ENCODE data around the gene TEX38.

Gene TEX38

GRCh38 chr1:46679789-46680573 lies 8.3 kb downstream of the TEX38 start:
- Histone ChIP-seq H3K9me3 (ENCODE audit: control insufficient read depth, low read length) (no peaks in the 10 kb centered on the region), H3K4me3 (ENCODE audit: low read length) (no peak overlapping the region), H3K4me1 (ENCODE audit: control insufficient read depth, insufficient read depth, low read length) (no peaks in the 10 kb centered on the region), H3K36me3 (ENCODE audit: control insufficient read depth, insufficient read depth, low read length) (peaks cover 21% of the 10 kb centered on the region), H3K9ac (ENCODE audit: low read length) (no peak overlapping the region), H3K27me3 (ENCODE audit: control insufficient read depth, insufficient read depth, low read length) (no peaks in the 10 kb centered on the region)

GRCh38 chr1:46681333-46682034 lies 9.8 kb downstream of the TEX38 start:
- H3K36me3 ChIP-seq (ENCODE audit: control insufficient read depth, insufficient read depth, low read length), result peaks cover 14% of the 10 kb centered on the region
- no peaks in the 10 kb centered on the region for H3K9me3 ChIP-seq (ENCODE audit: control insufficient read depth, low read length)
- no peak overlapping the region for H3K9ac ChIP-seq (ENCODE audit: low read length)
- peaks cover 4% of the 10 kb centered on the region for H3K4me1 ChIP-seq (ENCODE audit: control insufficient read depth, insufficient read depth, low read length)
- H3K27me3 ChIP-seq (ENCODE audit: control insufficient read depth, insufficient read depth, low read length), result no peaks in the 10 kb centered on the region
- no peak overlapping the region for H3K4me3 ChIP-seq (ENCODE audit: low read length)

GRCh38 chr1:46682064-46682463 lies 10.4 kb downstream of the TEX38 start:
- H3K36me3 ChIP-seq (ENCODE audit: control insufficient read depth, insufficient read depth, low read length), result peaks cover 14% of the 10 kb centered on the region
- no peaks in the 10 kb centered on the region for H3K27me3 ChIP-seq (ENCODE audit: control insufficient read depth, insufficient read depth, low read length)
- no peak overlapping the region for H3K9ac ChIP-seq (ENCODE audit: low read length)
- H3K4me1 ChIP-seq (ENCODE audit: control insufficient read depth, insufficient read depth, low read length), result peaks cover 9% of the 10 kb centered on the region
- no peak overlapping the region for H3K4me3 ChIP-seq (ENCODE audit: low read length)
- no peaks in the 10 kb centered on the region for H3K9me3 ChIP-seq (ENCODE audit: control insufficient read depth, low read length)

- no peak overlapping the region for H3K9ac ChIP-seq (ENCODE audit: low read length)
- no peaks in the 10 kb centered on the region for H3K9me3 ChIP-seq (ENCODE audit: control insufficient read depth, low read length)
- H3K36me3 ChIP-seq (ENCODE audit: control insufficient read depth, insufficient read depth, low read length), result peaks cover 21% of the 10 kb centered on the region
- peaks cover 27% of the 10 kb centered on the region for H3K4me1 ChIP-seq (ENCODE audit: control insufficient read depth, insufficient read depth, low read length)
- H3K27me3 ChIP-seq (ENCODE audit: control insufficient read depth, insufficient read depth, low read length), result no peaks in the 10 kb centered on the region
- no peak overlapping the region for H3K4me3 ChIP-seq (ENCODE audit: low read length)
Measured at GRCh38 chr1:46684670-46685069, 13.0 kb downstream of the TEX38 start.

GRCh38 chr1:46686255-46686654 lies 14.6 kb downstream of the TEX38 start:
- Histone ChIP-seq H3K4me3 (ENCODE audit: low read length) (no peak overlapping the region), H3K9ac (ENCODE audit: low read length) (no peak overlapping the region), H3K9me3 (ENCODE audit: control insufficient read depth, low read length) (no peaks in the 10 kb centered on the region), H3K4me1 (ENCODE audit: control insufficient read depth, insufficient read depth, low read length) (peaks cover 28% of the 10 kb centered on the region), H3K36me3 (ENCODE audit: control insufficient read depth, insufficient read depth, low read length) (peaks cover 21% of the 10 kb centered on the region), H3K27me3 (ENCODE audit: control insufficient read depth, insufficient read depth, low read length) (no peaks in the 10 kb centered on the region)

GRCh38 chr1:46687093-46687659 lies 15.5 kb downstream of the TEX38 start:
- H3K4me3 ChIP-seq (ENCODE audit: low read length), result no peak overlapping the region
- H3K9ac ChIP-seq (ENCODE audit: low read length), result peak overlapping the region; percentile 20
- H3K36me3 ChIP-seq (ENCODE audit: control insufficient read depth, insufficient read depth, low read length), result peaks cover 21% of the 10 kb centered on the region
- no peaks in the 10 kb centered on the region for H3K9me3 ChIP-seq (ENCODE audit: control insufficient read depth, low read length)
- peaks cover 28% of the 10 kb centered on the region for H3K4me1 ChIP-seq (ENCODE audit: control insufficient read depth, insufficient read depth, low read length)
- no peaks in the 10 kb centered on the region for H3K27me3 ChIP-seq (ENCODE audit: control insufficient read depth, insufficient read depth, low read length)

GRCh38 chr1:46687921-46688509 lies 16.4 kb downstream of the TEX38 start:
- H3K9me3 ChIP-seq (ENCODE audit: control insufficient read depth, low read length), result no peaks in the 10 kb centered on the region
- H3K4me3 ChIP-seq (ENCODE audit: low read length), result no peak overlapping the region
- peaks cover 28% of the 10 kb centered on the region for H3K4me1 ChIP-seq (ENCODE audit: control insufficient read depth, insufficient read depth, low read length)
- no peaks in the 10 kb centered on the region for H3K27me3 ChIP-seq (ENCODE audit: control insufficient read depth, insufficient read depth, low read length)
- H3K36me3 ChIP-seq (ENCODE audit: control insufficient read depth, insufficient read depth, low read length), result peaks cover 21% of the 10 kb centered on the region
- H3K9ac ChIP-seq (ENCODE audit: low read length), result no peak overlapping the region

GRCh38 chr1:46689356-46689755 lies 17.7 kb downstream of the TEX38 start:
- Histone ChIP-seq H3K9ac (ENCODE audit: low read length) (no peak overlapping the region), H3K4me3 (ENCODE audit: low read length) (no peak overlapping the region), H3K36me3 (ENCODE audit: control insufficient read depth, insufficient read depth, low read length) (peaks cover 14% of the 10 kb centered on the region), H3K27me3 (ENCODE audit: control insufficient read depth, insufficient read depth, low read length) (no peaks in the 10 kb centered on the region), H3K9me3 (ENCODE audit: control insufficient read depth, low read length) (no peaks in the 10 kb centered on the region), H3K4me1 (ENCODE audit: control insufficient read depth, insufficient read depth, low read length) (peaks cover 28% of the 10 kb centered on the region)

GRCh38 chr1:46689897-46690296 lies 18.2 kb downstream of the TEX38 start:
- Histone ChIP-seq H3K4me3 (ENCODE audit: low read length) (no peak overlapping the region), H3K4me1 (ENCODE audit: control insufficient read depth, insufficient read depth, low read length) (peaks cover 28% of the 10 kb centered on the region), H3K9me3 (ENCODE audit: control insufficient read depth, low read length) (no peaks in the 10 kb centered on the region), H3K27me3 (ENCODE audit: control insufficient read depth, insufficient read depth, low read length) (no peaks in the 10 kb centered on the region), H3K9ac (ENCODE audit: low read length) (no peak overlapping the region), H3K36me3 (ENCODE audit: control insufficient read depth, insufficient read depth, low read length) (peaks cover 8% of the 10 kb centered on the region)

GRCh38 chr1:46690931-46691421 lies 19.3 kb downstream of the TEX38 start:
- Histone ChIP-seq H3K27me3 (ENCODE audit: control insufficient read depth, insufficient read depth, low read length) (no peaks in the 10 kb centered on the region), H3K4me3 (ENCODE audit: low read length) (no peak overlapping the region), H3K9me3 (ENCODE audit: control insufficient read depth, low read length) (no peaks in the 10 kb centered on the region), H3K9ac (ENCODE audit: low read length) (no peak overlapping the region), H3K36me3 (ENCODE audit: control insufficient read depth, insufficient read depth, low read length) (peaks cover 7% of the 10 kb centered on the region), H3K4me1 (ENCODE audit: control insufficient read depth, insufficient read depth, low read length) (peaks cover 28% of the 10 kb centered on the region)

- Histone ChIP-seq H3K27me3 (ENCODE audit: control insufficient read depth, insufficient read depth, low read length) (no peaks in the 10 kb centered on the region), H3K4me3 (ENCODE audit: low read length) (no peak overlapping the region), H3K4me1 (ENCODE audit: control insufficient read depth, insufficient read depth, low read length) (peaks cover 17% of the 10 kb centered on the region), H3K36me3 (ENCODE audit: control insufficient read depth, insufficient read depth, low read length) (peaks cover 7% of the 10 kb centered on the region), H3K9ac (ENCODE audit: low read length) (no peak overlapping the region), H3K9me3 (ENCODE audit: control insufficient read depth, low read length) (no peaks in the 10 kb centered on the region)
Measured at GRCh38 chr1:46691997-46692790, 20.5 kb downstream of the TEX38 start.
